Mesenchymal stem cell (in vitro differentiated cells and primary cell): ENCODE measurements around the gene TICAM2.

Experiments used
- DNase-seq: peaks from one replicate; pipeline ENCODE4 v3.0.0-alpha.2; 2013
- H2AFZ ChIP-seq: one replicate; pipeline ENCODE4 v1.6.1; 2013; ENCODE audit warnings: low read depth, mild to moderate bottlenecking, control low read depth, inconsistent platforms, low read length, moderate library complexity
- H2AK5ac ChIP-seq: 2 replicates; pipeline ENCODE4 v1.6.1; 2013; ENCODE audit warnings: low read length, moderate library complexity, mild to moderate bottlenecking, inconsistent platforms; ENCODE audit not compliant: severe bottlenecking
- H2BK120ac ChIP-seq: one replicate; pipeline ENCODE4 v1.6.1; 2013; ENCODE audit warnings: low read depth, mild to moderate bottlenecking, inconsistent platforms, low read length, moderate library complexity
- H2BK12ac ChIP-seq, 2 experiments: one replicate each; pipeline ENCODE4 v1.6.1; 2013; ENCODE audit warnings: inconsistent platforms in 2 of 2, low read length in 2 of 2, mild to moderate bottlenecking in 2 of 2, moderate library complexity in 2 of 2, control low read depth in 1 of 2
- H2BK15ac ChIP-seq: one replicate; pipeline ENCODE4 v1.6.1; 2013; ENCODE audit warnings: mild to moderate bottlenecking, low read depth, inconsistent platforms; ENCODE audit not compliant: poor library complexity, severe bottlenecking
- H2BK5ac ChIP-seq: 2 replicates; pipeline ENCODE4 v1.6.1; 2013; ENCODE audit warnings: low read depth, mild to moderate bottlenecking, low read length, control low read depth, inconsistent platforms; ENCODE audit not compliant: poor library complexity, severe bottlenecking
- H3K14ac ChIP-seq, 2 experiments: one replicate each; pipeline ENCODE4 v1.6.1; 2013; ENCODE audit warnings: inconsistent platforms in 2 of 2, low read length in 2 of 2, control low read depth in 1 of 2, mild to moderate bottlenecking in 1 of 2, moderate library complexity in 1 of 2
- H3K18ac ChIP-seq, 2 experiments: one replicate each; pipeline ENCODE4 v1.6.1; 2013; ENCODE audit warnings: inconsistent platforms in 2 of 2, low read length in 2 of 2, control low read depth in 1 of 2, low read depth in 1 of 2, mild to moderate bottlenecking in 1 of 2
- H3K23ac ChIP-seq, 2 experiments: one replicate each; pipeline ENCODE4 v1.6.1; 2013; ENCODE audit warnings: inconsistent platforms in 2 of 2, low read length in 2 of 2, mild to moderate bottlenecking in 2 of 2, moderate library complexity in 2 of 2, control low read depth in 1 of 2
- H3K27ac ChIP-seq: 2 replicates; pipeline ENCODE4 v1.5.1; 2013; ENCODE audit warnings: mild to moderate bottlenecking, moderate library complexity, low read length, control low read depth, inconsistent platforms; ENCODE audit not compliant: poor library complexity, severe bottlenecking
- H3K27me3 ChIP-seq, 2 experiments: 2 replicates each; pipeline versions ENCODE4 v1.6.1 to v1.7.0; 2013; ENCODE audit warnings: low read length in 2 of 2, mild to moderate bottlenecking in 2 of 2, moderate library complexity in 2 of 2, control low read depth in 1 of 2, inconsistent platforms in 1 of 2; ENCODE audit not compliant: control insufficient read depth in 1 of 2, insufficient read depth in 1 of 2
- H3K36me3 ChIP-seq, 2 experiments: 2 replicates each; pipeline versions ENCODE4 v1.6.1 to v1.7.0; 2013; ENCODE audit warnings: low read length in 2 of 2, control low read depth in 1 of 2, inconsistent platforms in 1 of 2, low read depth in 1 of 2, mild to moderate bottlenecking in 1 of 2; ENCODE audit not compliant: insufficient read depth in 2 of 2, control insufficient read depth in 1 of 2
- H3K4ac ChIP-seq, 2 experiments: one replicate each; pipeline ENCODE4 v1.6.1; 2013; ENCODE audit warnings: inconsistent platforms in 2 of 2, low read length in 2 of 2, mild to moderate bottlenecking in 2 of 2, moderate library complexity in 2 of 2, control low read depth in 1 of 2, low read depth in 1 of 2
- H3K4me1 ChIP-seq: 2 replicates; pipeline ENCODE4 v1.6.1; 2013; ENCODE audit warnings: low read depth, low read length, control low read depth; ENCODE audit not compliant: control insufficient read depth, insufficient read depth
- H3K4me2 ChIP-seq: 2 replicates; pipeline ENCODE4 v1.6.1; 2013; ENCODE audit warnings: low read length, mild to moderate bottlenecking, inconsistent platforms; ENCODE audit not compliant: poor library complexity, severe bottlenecking
- H3K4me3 ChIP-seq, 2 experiments: 2 replicates each; pipeline versions ENCODE4 v1.5.1 to v1.7.0; 2013; ENCODE audit warnings: low read length in 2 of 2, mild to moderate bottlenecking in 2 of 2, control low read depth in 1 of 2, low read depth in 1 of 2; ENCODE audit not compliant: insufficient read depth in 1 of 2
- H3K79me1 ChIP-seq: replicated peaks from 2 replicates; pipeline ENCODE4 v1.6.1; 2013; ENCODE audit warnings: mild to moderate bottlenecking, control low read depth, low read length, inconsistent platforms; ENCODE audit not compliant: poor library complexity, severe bottlenecking
- H3K9ac ChIP-seq: 2 replicates; pipeline ENCODE4 v1.7.0; 2013; ENCODE audit warnings: mild to moderate bottlenecking, low read length, moderate library complexity
- H3K9me3 ChIP-seq: 2 replicates; pipeline ENCODE4 v1.7.0; 2013; ENCODE audit warnings: mild to moderate bottlenecking, low read length; ENCODE audit not compliant: control insufficient read depth
- H4K8ac ChIP-seq: one replicate; pipeline ENCODE4 v1.6.1; 2013; ENCODE audit warnings: inconsistent platforms, mild to moderate bottlenecking, low read length, moderate library complexity
- H4K91ac ChIP-seq: one replicate; pipeline ENCODE4 v1.6.1; 2013; ENCODE audit warnings: mild to moderate bottlenecking, low read length, inconsistent platforms
- WGBS: methylation state at CpG from one replicate; pipeline ENCODE4 v1.1.7; 2013; ENCODE audit warnings: mixed read lengths; 5-methylcytosine and 5-hydroxymethylcytosine counted together

TICAM2 gene

GRCh38 chr5:115637507-115637906 lies 35.2 kb upstream of the TICAM2 start:
- Histone ChIP-seq H3K36me3 (no peaks in the 10 kb centered on the region), H4K8ac (no peak overlapping the region), H4K91ac (no peak overlapping the region), H3K4me1 (no peaks in the 10 kb centered on the region), H3K27ac (no peak overlapping the region), H3K79me1 (no peaks in the 10 kb centered on the region), H3K4me2 (no peak overlapping the region), H2BK15ac (no peak overlapping the region), H2AK5ac (no peak overlapping the region), H2BK12ac (no peak overlapping the region), H3K9me3 (no peaks in the 10 kb centered on the region), H3K23ac (no peak overlapping the region), H3K9ac (no peak overlapping the region), H3K4ac (no peak overlapping the region), H3K14ac (no peak overlapping the region), H2AFZ (no peak overlapping the region), H2BK120ac (no peak overlapping the region), H2BK5ac (no peak overlapping the region), H3K18ac (no peak overlapping the region), H3K27me3 (peaks cover 0 to 39% of the 10 kb centered on the region in 2 experiments), H3K4me3 (no peak overlapping the region)
- DNase-seq: no peak
- WGBS: 94% methylated on average over 3 of the region's 4 CpGs

- DNase-seq: no peak
- no peaks in the 10 kb centered on the region for H3K4me1 ChIP-seq
- no peaks in the 10 kb centered on the region for H3K9me3 ChIP-seq
- no peak overlapping the region for H2AFZ ChIP-seq
- no peak overlapping the region for H2AK5ac ChIP-seq
- no peaks in the 10 kb centered on the region for H3K36me3 ChIP-seq
- no peak overlapping the region for H3K14ac ChIP-seq
- no peak overlapping the region for H3K18ac ChIP-seq
- H3K23ac ChIP-seq: no peak overlapping the region
- peaks cover 0 to 39% of the 10 kb centered on the region in 2 experiments for H3K27me3 ChIP-seq
- H2BK120ac ChIP-seq: no peak overlapping the region
- H3K4me2 ChIP-seq: no peak overlapping the region
- H2BK5ac ChIP-seq: no peak overlapping the region
- H3K4ac ChIP-seq: no peak overlapping the region
- no peak overlapping the region for H2BK15ac ChIP-seq
- H4K8ac ChIP-seq: no peak overlapping the region
- no peak overlapping the region for H3K4me3 ChIP-seq
- 70% methylated on average over 1 of the region's 1 CpG for WGBS
- no peak overlapping the region for H3K9ac ChIP-seq
- H2BK12ac ChIP-seq: no peak overlapping the region
- no peak overlapping the region for H4K91ac ChIP-seq
- no peaks in the 10 kb centered on the region for H3K79me1 ChIP-seq
- H3K27ac ChIP-seq: no peak overlapping the region
Observed at GRCh38 chr5:115636008-115636407, 33.7 kb upstream of the TICAM2 start.

GRCh38 chr5:115634343-115635132 lies 32.3 kb upstream of the TICAM2 start:
- Histone ChIP-seq H3K4me3 (peak overlapping the region in 1 of 2 experiments; percentile 76), H3K27me3 (peaks cover 0 to 31% of the 10 kb centered on the region in 2 experiments), H2BK15ac (no peak overlapping the region), H3K14ac (no peak overlapping the region), H3K27ac (no peak overlapping the region), H3K18ac (no peak overlapping the region), H2BK5ac (no peak overlapping the region), H3K79me1 (no peaks in the 10 kb centered on the region), H2BK12ac (no peak overlapping the region), H3K9ac (peak overlapping the region; percentile 87), H4K8ac (no peak overlapping the region), H3K4me1 (no peaks in the 10 kb centered on the region), H3K4me2 (peak overlapping the region; percentile 52), H3K4ac (no peak overlapping the region), H4K91ac (no peak overlapping the region), H3K36me3 (no peaks in the 10 kb centered on the region), H2AFZ (peak overlapping the region; percentile 56), H3K23ac (no peak overlapping the region), H2AK5ac (no peak overlapping the region), H3K9me3 (no peaks in the 10 kb centered on the region), H2BK120ac (no peak overlapping the region)
- DNase-seq: peak; percentile 83
- 15% methylated on average over 7 of the region's 8 CpGs for WGBS

GRCh38 chr5:115629903-115630302 lies 27.6 kb upstream of the TICAM2 start:
- H3K9me3 ChIP-seq: no peaks in the 10 kb centered on the region

More at GRCh38 chr5:115629903-115630302, 27.6 kb upstream of the TICAM2 start:
- Histone ChIP-seq H3K18ac (no peak overlapping the region), H3K27me3 (no peaks in the 10 kb centered on the region), H3K4me2 (no peak overlapping the region), H2BK120ac (no peak overlapping the region), H3K36me3 (no peaks in the 10 kb centered on the region), H3K23ac (no peak overlapping the region), H2BK12ac (no peak overlapping the region), H4K8ac (no peak overlapping the region), H2BK15ac (no peak overlapping the region), H3K79me1 (no peaks in the 10 kb centered on the region), H2AFZ (no peak overlapping the region), H3K14ac (no peak overlapping the region), H3K4ac (no peak overlapping the region), H2AK5ac (no peak overlapping the region), H3K4me1 (no peaks in the 10 kb centered on the region), H2BK5ac (no peak overlapping the region), H3K4me3 (no peak overlapping the region), H4K91ac (no peak overlapping the region), H3K27ac (no peak overlapping the region), H3K9ac (no peak overlapping the region)
- no peak for DNase-seq
- WGBS: 78% methylated on average over 1 of the region's 1 CpG
